ENCODE measurements around the gene TMPRSS3. TPM values are rescaled to one million over a fixed set of nuclear protein-coding genes. Genes with fewer than 3 reads are reported as not detected.

The TMPRSS3 gene
- total and polyA plus RNA-seq, 9 of the 15 experiments (the other 6 are each of a cell fraction or from before 2014, with no cell fraction given): 0.07 TPM; not detected in 8

- Histone ChIP-seq H4K20me1 (replicated peaks; ENCODE audit: control insufficient read depth, insufficient read depth, low read length) (peaks cover 3% of the 10 kb centered on the region; the same call in 1 of the 2 replicates), H3K4me2 (ENCODE audit: insufficient read depth, low read length) (no peak overlapping the region), H2AFZ (ENCODE audit: low read depth, low read length) (no peak overlapping the region), H3K9ac (ENCODE audit: insufficient read depth in 1 of 2, low read depth in 2 of 2, low read length in 2 of 2) (no peak overlapping the region), H3K36me3 (ENCODE audit: control insufficient read depth, insufficient read depth, low read length) (no peaks in the 10 kb centered on the region), H3K27me3 (ENCODE audit: control insufficient read depth in 2 of 2, insufficient read depth in 2 of 2, low read length in 2 of 2) (peaks cover 3 to 28% of the 10 kb centered on the region in 2 experiments; a peak in 3 of 5 replicates), H3K9me3 (replicated peaks; ENCODE audit: control insufficient read depth, insufficient read depth, low read depth, low read length) (no peaks in the 10 kb centered on the region), H3K79me2 (ENCODE audit: control insufficient read depth, insufficient read depth, low read length) (no peaks in the 10 kb centered on the region), H3K9me1 (ENCODE audit: control insufficient read depth, insufficient read depth, low read length) (no peaks in the 10 kb centered on the region), H3K27ac (ENCODE audit: extremely low read depth, low read depth, low read length) (no peak overlapping the region), H3K4me3 (no peak overlapping the region), H3K4me1 (replicated peaks in 1 of 2; ENCODE audit: control insufficient read depth in 2 of 2, insufficient read depth in 2 of 2, low read length in 2 of 2) (peaks cover 0 to 5% of the 10 kb centered on the region in 2 experiments; a peak in 1 of 5 replicates)
- intact Hi-C loops (cut with micrococcal nuclease): no loop called here
- DNase-seq (ENCODE audit: extremely low read depth in 1 of 4, low spot score in 3 of 4) (no peak), ATAC-seq (no peak), FAIRE-seq (no peak)
- POLR2A ChIA-PET: interaction anchor here (0.6 to 1.0 kb wide), 4 partner anchors 11 to 39 kb away, joined by 3 read pairs; partner anchors contain the start of gene UBASH3A
- BruUV-seq (replicated peaks): no TSS peak
- CTCF ChIA-PET (ENCODE audit: low intra/inter-chr PET ratio): no interaction called here
- TF ChIP-seq KDM4B (IDR thresholded peaks at IDR 0.05; ENCODE audit: borderline replicate concordance in 2 of 2, low read depth in 1 of 2) (no peak), ZFPM2 (CRISPR knock-in tag; IDR thresholded peaks at IDR 0.05) (no peak), U2AF2 (optimal IDR thresholded peaks at IDR 0.05; ENCODE audit: low read depth, low read length) (no peak), SNAPC5 (CRISPR knock-in tag; IDR thresholded peaks at IDR 0.05) (no peak), ZNF311 (CRISPR knock-in tag; IDR thresholded peaks at IDR 0.05) (no peak), LCOR (CRISPR knock-in tag; IDR thresholded peaks at IDR 0.05) (no peak), ZNF384 (IDR thresholded peaks at IDR 0.05; ENCODE audit: low read depth, low read length) (no peak), ZNF655 (CRISPR knock-in tag; IDR thresholded peaks at IDR 0.05) (no peak), FOXM1 (IDR thresholded peaks at IDR 0.05; ENCODE audit: low read depth) (no peak), FOXM1 (CRISPR knock-in tag; IDR thresholded peaks at IDR 0.05; ENCODE audit: low read depth) (no peak), FOXO4 (CRISPR knock-in tag; IDR thresholded peaks at IDR 0.05) (no peak), SRSF1 (IDR thresholded peaks at IDR 0.05; ENCODE audit: low read depth, low read length) (no peak), ZBTB26 (CRISPR knock-in tag; IDR thresholded peaks at IDR 0.05) (no peak)
- in situ Hi-C loops (cut with MboI): loop anchor here (10.0 kb wide), 1 partner anchor 127 kb away; the partner anchor contains the start of gene TFF3
- WGBS (ENCODE audit: insufficient coverage, low coverage, missing lambda C conversion rate): 5% methylated on average over 6 of the region's 6 CpGs
Observed at GRCh38 chr21:42441963-42442362, 46.1 kb upstream of the TMPRSS3 start.
